ENCODE measurements around the gene SUSD6. TPM values are rescaled to one million over a fixed set of nuclear protein-coding genes. Genes with fewer than 3 reads are reported as not detected.
"Not testable (repeated sequence)": the region's sequence is repeated elsewhere in the genome, so short reads cannot be mapped to it uniquely, and the experiment has no call there.

SUSD6 gene
- total and polyA plus RNA-seq, 2 experiments from 2014 or later, result 2.8 to 3.4 TPM

GRCh38 chr14:69640931-69641330 lies 29.5 kb downstream of the SUSD6 start (continued):
- no peak for TF ChIP-seq ZNF462 (CRISPR knock-in tag; IDR thresholded peaks at IDR 0.05)

GRCh38 chr14:69642212-69642793 lies 30.9 kb downstream of the SUSD6 start:
- H3K4me1 ChIP-seq (ENCODE audit: insufficient read depth), result peaks cover 16% of the 10 kb centered on the region
- not testable (repeated sequence) for H3K4me3 Mint-ChIP-seq; H3F3A ChIP-seq (replicated peaks; ENCODE audit: low read depth); H3K79me2 ChIP-seq (replicated peaks; ENCODE audit: insufficient read depth); H3K27ac ChIP-seq (ENCODE audit: low read depth); H2AFZ ChIP-seq; H4K20me1 ChIP-seq (replicated peaks; ENCODE audit: insufficient read depth); H3K4me2 ChIP-seq; DNase-seq (ENCODE audit: low spot score); H3K27me3 ChIP-seq (ENCODE audit: insufficient read depth); H3K27ac Mint-ChIP-seq; H3K36me3 ChIP-seq (ENCODE audit: insufficient read depth); ATAC-seq; H3K4me3 ChIP-seq
- Mint-ChIP-seq H3K27me3 (ENCODE audit: insufficient read depth, low read depth, poor library complexity) (peaks cover 12% of the 10 kb centered on the region), H3K36me3 (ENCODE audit: low read depth) (peaks cover 26% of the 10 kb centered on the region), H3K4me1 (peaks cover 20% of the 10 kb centered on the region), H3K9me3 (peaks cover 29% of the 10 kb centered on the region)
- peaks cover 10% of the 10 kb centered on the region; the same call in 1 of the 2 replicates for H3K9me2 ChIP-seq (ENCODE audit: insufficient read depth)

- H3K27me3 ChIP-seq (ENCODE audit: insufficient read depth), result no peaks in the 10 kb centered on the region
- no peak overlapping the region for H3K27ac ChIP-seq (ENCODE audit: low read depth)
- no peak overlapping the region for H3K27ac Mint-ChIP-seq
- H3K9me3 Mint-ChIP-seq, result peaks cover 29% of the 10 kb centered on the region
- TF ChIP-seq EZH2phosphoT487 (IDR thresholded peaks at IDR 0.05; ENCODE audit: unreplicated experiment), result no peak
- TF ChIP-seq ETS1 (IDR thresholded peaks at IDR 0.05), result no peak
- TF ChIP-seq JUNB (IDR thresholded peaks at IDR 0.05; ENCODE audit: unreplicated experiment), result no peak
- peaks cover 18% of the 10 kb centered on the region for H3K4me1 Mint-ChIP-seq
- ATAC-seq (no peak), DNase-seq (ENCODE audit: low spot score) (no peak)
- H3K36me3 Mint-ChIP-seq (ENCODE audit: low read depth), result peaks cover 26% of the 10 kb centered on the region
- H2AFZ ChIP-seq, result no peak overlapping the region
- H3F3A ChIP-seq (replicated peaks; ENCODE audit: low read depth), result no peaks in the 10 kb centered on the region; the same call in 1 of the 2 replicates
- peaks cover 12% of the 10 kb centered on the region for H3K27me3 Mint-ChIP-seq (ENCODE audit: insufficient read depth, low read depth, poor library complexity)
- H3K4me1 ChIP-seq (ENCODE audit: insufficient read depth), result peaks cover 3% of the 10 kb centered on the region; the same call in 1 of the 2 replicates
- no peak overlapping the region for H3K4me3 ChIP-seq
- peaks cover 10% of the 10 kb centered on the region; the same call in 1 of the 2 replicates for H3K9me2 ChIP-seq (ENCODE audit: insufficient read depth)
- no peak overlapping the region for H3K4me2 ChIP-seq
- H3K79me2 ChIP-seq (replicated peaks; ENCODE audit: insufficient read depth), result peaks cover 3% of the 10 kb centered on the region; the same call in 1 of the 2 replicates
- no peaks in the 10 kb centered on the region for H4K20me1 ChIP-seq (replicated peaks; ENCODE audit: insufficient read depth)
- H3K36me3 ChIP-seq (ENCODE audit: insufficient read depth), result peaks cover 5% of the 10 kb centered on the region; the same call in 1 of the 2 replicates
- H3K4me3 Mint-ChIP-seq, result no peak overlapping the region
Observed at GRCh38 chr14:69643430-69644200, 32.2 kb downstream of the SUSD6 start.

All from GM23338 (cell line).